ENCODE results near the gene IZUMO4.
"Not testable (repeated sequence)": the region's sequence is repeated elsewhere in the genome, so short reads cannot be mapped to it uniquely, and the experiment has no call there.

DNA sequence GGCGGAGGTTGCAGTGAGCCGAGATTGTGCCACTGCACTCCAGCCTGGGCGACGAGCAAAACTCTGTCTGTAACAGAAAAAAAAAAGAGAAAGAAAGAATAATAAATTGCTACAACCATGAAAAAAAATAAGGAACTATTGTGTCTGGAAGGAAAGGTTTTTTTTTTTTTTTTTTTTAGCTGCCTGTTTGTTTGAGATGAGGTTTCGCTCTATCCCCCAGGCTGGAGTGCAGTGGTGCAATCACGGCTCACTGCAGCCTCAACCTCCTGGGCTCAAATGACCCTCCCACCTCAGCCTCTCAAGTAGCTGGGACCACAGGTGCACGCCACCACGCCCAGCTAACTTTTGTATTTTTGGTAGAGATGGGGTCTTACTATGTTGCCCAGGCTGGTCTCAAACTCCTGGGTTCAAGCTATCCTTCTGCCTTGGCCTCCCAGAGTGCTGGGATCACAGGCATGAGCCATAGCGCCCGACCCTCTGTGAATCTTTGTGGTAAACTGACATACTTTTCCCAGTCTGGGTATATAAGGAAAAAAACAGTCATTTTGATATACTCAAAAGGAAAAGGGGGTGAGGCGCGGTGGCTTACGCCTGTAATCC lies 4.7 kb upstream of the IZUMO4 start:
- TF ChIP-seq, protein P1, sequence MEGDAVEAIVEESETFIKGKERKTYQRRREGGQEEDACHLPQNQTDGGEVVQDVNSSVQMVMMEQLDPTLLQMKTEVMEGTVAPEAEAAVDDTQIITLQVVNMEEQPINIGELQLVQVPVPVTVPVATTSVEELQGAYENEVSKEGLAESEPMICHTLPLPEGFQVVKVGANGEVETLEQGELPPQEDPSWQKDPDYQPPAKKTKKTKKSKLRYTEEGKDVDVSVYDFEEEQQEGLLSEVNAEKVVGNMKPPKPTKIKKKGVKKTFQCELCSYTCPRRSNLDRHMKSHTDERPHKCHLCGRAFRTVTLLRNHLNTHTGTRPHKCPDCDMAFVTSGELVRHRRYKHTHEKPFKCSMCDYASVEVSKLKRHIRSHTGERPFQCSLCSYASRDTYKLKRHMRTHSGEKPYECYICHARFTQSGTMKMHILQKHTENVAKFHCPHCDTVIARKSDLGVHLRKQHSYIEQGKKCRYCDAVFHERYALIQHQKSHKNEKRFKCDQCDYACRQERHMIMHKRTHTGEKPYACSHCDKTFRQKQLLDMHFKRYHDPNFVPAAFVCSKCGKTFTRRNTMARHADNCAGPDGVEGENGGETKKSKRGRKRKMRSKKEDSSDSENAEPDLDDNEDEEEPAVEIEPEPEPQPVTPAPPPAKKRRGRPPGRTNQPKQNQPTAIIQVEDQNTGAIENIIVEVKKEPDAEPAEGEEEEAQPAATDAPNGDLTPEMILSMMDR (IDR thresholded peaks at IDR 0.05), result not testable (repeated sequence)
- not testable (repeated sequence) for TF ChIP-seq POLR2A (IDR thresholded peaks at IDR 0.05)
